Hematopoietic multipotent progenitor cell treated with erythropoietin and hydrocortisone succinate and interleukin-3 and kit ligand, for 4 days (in vitro differentiated cells): ENCODE measurements around the gene INPP5A.
A peak's percentile ranks its signal among the peaks of the same experiment; 100 is the strongest.
"Not testable (repeated sequence)": the region's sequence is repeated elsewhere in the genome, so short reads cannot be mapped to it uniquely, and the experiment has no call there.

Experiments used
- DNase-seq: peaks from one replicate; pipeline ENCODE4 v3.0.0-alpha.2; 2015

The INPP5A gene, protein sequence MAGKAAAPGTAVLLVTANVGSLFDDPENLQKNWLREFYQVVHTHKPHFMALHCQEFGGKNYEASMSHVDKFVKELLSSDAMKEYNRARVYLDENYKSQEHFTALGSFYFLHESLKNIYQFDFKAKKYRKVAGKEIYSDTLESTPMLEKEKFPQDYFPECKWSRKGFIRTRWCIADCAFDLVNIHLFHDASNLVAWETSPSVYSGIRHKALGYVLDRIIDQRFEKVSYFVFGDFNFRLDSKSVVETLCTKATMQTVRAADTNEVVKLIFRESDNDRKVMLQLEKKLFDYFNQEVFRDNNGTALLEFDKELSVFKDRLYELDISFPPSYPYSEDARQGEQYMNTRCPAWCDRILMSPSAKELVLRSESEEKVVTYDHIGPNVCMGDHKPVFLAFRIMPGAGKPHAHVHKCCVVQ

DNA sequence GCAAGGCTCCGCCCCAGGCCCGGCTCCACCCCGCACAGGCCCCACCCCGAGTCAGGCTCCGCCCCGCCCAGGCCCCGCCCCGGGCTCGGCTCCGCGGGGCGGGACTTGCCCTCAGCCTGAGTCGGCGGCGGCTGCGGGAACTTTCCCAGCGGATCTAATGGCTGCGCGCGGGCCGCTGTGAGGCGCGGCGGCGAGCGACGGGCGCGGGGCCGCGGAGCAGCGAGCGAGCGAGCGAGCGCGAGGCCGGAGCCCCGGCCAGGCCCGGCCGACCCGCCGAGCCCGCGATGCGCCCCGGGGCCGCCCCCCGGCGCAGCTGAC, at the start of gene INPP5A:
Gene INPP5A, plus strand, starts transcription at position 104 of the 318 bp plus-strand sequence. CDS start 310 bp downstream, outside the sequence.
- no peak for DNase-seq

GRCh38 chr10:132488231-132488821, 49.3 kb upstream of the INPP5A start:
- no peak for DNase-seq

- DNase-seq: no peak
Observed at GRCh38 chr10:132489053-132489703, 48.4 kb upstream of the INPP5A start.

DNA sequence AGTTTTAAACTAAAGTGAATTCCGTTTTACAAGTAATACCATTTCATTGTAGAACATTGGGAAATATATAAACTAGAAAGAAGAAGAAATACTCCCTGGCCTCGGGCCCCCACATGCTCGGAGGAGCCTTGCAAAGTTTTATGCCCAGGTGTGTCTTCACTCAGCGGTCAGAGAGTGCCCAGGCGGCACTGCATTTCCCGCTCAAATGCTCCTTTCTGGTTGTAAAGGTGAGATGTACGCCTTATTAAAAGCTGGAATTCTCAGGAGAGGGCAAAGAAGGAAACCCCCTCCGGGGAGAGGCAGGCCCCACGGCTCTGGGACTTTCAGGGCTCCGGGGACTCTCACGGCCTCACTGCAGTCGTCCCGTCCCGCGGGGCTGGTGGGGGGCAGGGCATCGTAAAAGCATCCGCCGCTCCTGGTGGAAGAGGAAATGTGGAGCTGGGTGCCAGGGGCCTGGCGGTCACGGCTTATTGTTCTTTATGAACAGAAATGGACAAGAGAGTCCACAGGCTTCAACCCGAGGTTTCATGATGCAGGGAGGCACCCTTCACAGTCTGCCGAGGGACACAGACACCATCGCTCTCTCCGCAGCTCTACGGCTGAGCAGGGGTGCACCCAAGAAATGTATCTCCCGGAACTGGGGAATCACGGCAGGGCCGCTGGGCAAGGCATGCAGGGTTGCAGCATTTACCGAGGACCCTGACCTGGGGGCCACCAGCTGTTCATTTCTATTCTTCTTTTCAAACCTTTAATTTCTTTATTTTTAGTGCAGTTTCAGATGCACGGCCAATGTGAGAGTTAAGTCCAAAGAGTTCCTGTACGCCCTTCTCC, 47.7 kb upstream of the INPP5A start:
- DNase-seq: no peak

GRCh38 chr10:132491534-132491933, 46.1 kb upstream of the INPP5A start:
- not testable (repeated sequence) for DNase-seq

- DNase-seq: no peak
Observed at GRCh38 chr10:132492323-132493025, 45.1 kb upstream of the INPP5A start.

DNA sequence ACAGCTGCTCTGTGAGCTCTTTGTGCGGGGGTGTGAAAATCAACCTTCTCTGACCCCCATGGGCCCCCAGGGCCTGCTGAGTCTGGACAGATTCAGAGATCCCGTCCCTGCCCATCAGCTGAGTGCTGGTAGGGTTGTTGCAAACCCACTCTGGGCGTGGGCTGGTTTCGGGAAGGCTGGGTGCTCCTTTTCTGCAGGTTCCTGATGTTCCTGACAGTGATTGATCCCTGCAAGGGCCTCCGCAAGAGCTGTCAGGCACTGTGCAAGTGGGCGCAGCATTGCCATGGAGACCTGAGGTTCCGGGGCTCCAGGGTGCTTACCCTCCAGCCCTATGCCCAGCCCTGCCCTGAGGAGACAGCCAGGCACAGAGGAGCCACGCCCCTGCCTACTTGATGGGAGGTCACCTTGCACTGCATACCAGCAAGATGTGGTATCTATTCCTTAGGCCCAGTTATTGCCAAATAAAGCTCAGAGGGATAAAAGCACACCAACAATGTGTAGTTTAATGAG, 44.3 kb upstream of the INPP5A start:
- DNase-seq: no peak

- DNase-seq: no peak
Observed at GRCh38 chr10:132493756-132494290, 43.8 kb upstream of the INPP5A start.

DNA sequence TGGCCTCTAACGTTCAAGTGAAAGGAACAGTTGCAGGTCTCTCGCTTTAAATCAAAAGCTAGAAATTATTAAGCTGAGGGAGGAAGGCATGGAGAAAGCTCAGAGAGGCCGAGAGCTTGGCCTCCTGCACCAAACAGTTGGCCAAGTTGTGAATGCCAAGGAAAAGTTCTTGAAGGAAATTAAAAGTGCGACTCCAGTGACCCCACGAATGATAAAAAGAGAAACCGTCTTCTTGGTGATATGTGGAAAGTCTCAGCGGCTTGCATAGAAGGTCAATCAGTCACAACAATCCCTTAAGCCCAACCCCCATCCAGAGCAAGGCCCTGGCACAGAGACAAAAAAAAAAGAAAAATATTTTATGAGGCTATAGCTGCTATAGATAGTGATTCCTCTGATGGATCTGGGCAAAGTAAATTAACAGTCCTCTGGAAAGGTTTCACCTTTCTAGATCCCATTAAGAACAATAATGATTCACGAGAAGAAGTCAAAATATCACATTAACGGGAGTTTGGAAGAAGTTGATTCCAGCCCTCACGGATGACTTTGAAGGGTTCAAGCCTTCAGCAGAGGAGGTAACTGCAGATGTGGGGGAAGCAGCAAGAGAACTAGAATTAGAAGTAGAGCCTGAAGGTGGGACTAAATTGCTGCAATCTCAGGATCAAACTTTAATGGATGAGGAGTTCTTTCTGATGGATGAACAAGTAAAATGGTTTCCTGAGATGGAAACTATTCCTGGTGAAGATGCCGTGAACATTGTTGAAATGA, 42.5 kb upstream of the INPP5A start:
- no peak for DNase-seq

- DNase-seq: no peak
Observed at GRCh38 chr10:132496360-132497062, 41.1 kb upstream of the INPP5A start.

GRCh38 chr10:132497063-132497680, 40.4 kb upstream of the INPP5A start:
- peak; percentile 52 for DNase-seq

GRCh38 chr10:132497861-132498561, 39.6 kb upstream of the INPP5A start:
- no peak for DNase-seq

DNA sequence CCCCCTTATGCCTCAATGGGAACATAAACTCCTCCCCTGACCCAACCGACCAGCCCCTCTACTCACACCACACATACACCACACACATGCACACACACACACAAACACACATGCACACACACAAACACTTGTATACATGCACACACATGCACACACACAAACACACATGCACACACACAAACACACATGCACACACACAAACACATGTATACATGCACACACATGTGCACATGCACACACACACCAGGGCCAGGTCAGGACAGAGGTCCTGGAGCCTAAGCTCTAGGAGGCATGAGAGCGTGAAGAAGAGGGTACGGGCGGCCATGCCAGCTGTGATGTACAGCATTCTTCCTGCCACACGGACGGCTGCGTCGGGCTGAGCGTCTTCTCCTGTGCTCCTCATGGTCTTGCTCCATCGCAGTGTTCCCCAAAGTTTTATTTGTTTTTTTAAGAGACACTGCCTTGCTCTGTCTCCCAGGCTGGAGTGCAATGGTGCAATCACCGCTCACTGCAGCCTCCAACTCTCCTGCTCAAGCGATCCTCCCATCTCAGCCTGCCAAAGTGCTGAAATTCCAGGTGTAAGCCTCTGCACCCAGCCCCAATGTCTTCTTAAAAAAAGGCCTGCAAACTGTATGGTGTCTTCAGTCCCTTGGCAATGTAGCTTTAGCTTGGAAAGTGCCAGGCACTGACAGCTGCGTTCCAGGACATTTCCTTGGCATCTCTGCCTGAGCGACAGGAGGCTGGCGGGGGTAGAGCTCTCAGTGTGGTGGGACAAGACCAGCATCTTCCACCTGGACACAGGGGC, 38.8 kb upstream of the INPP5A start:
- DNase-seq: no peak

DNA sequence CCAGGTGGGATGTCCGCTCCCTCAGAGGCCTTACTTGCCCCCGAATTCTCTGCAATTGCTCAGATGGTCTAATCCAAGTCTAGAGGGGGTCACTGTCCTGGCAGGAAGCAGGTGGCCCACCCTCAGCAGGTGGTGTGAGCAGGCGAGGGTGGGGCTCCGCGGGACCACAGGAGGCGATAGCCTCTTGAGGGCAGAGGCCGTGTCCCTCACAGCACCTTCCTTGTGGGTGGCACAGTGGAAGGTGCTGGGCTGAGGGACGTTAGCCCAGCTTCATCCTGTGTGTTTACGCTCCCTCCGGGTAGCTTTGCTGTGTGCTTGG, 38.3 kb upstream of the INPP5A start:
- DNase-seq: no peak

DNA sequence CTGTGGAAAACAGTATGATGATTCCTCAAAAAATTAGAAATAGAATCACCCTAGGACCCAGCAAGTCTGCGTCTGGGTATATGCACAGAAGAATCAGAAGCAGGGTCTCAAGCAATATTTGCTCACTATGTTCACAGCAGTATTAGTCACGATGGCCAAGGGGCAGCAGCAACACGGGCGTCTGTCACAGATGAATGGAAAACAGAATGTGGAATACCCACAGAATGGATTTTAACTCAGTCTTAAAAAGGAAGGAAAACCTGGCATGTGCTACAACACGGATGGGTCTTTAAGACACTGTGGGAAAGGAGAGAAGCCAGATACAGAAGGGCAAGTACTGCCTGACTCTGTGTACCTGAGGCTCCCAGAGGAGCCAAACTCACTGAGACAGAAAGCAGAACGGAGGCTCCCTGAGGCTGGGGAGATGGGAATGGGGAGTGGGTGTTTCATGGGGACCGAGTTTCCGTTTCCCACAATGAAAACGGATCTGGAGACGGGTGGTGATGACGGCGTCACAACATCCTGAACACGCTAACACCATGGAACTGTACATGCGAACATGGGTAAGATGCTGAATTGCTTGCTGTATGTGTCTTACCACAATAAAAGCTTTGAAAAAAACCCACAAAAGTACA, 36.7 kb upstream of the INPP5A start:
- no peak for DNase-seq

GRCh38 chr10:132502544-132503300, 34.9 kb upstream of the INPP5A start:
- no peak for DNase-seq
